ENCODE results near the gene SMOC1. TPM values are rescaled to one million over a fixed set of nuclear protein-coding genes. Genes with fewer than 3 reads are reported as not detected.

Gene SMOC1
- total and polyA plus RNA-seq, 5 donors from 2014 or later = not detected

DNA sequence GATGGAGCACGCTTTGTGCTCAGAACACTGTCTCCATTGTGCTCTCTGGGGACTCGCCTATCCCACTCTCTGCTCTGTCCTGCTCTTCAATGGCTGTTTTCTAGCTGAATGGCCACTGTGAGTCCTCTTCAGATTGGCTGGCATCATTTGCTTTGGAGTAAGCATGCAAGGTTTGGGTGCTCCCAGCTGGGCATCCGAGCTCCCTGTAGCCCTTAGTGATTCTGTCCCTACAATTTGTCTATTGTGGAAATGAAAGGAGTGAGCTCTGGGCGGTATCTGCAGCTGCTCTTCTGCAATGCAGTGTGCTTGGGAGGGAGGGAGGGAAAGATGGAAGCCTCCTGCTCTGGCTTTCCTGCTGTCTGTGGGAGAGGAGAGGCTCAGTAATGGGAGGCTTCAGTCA, 84.8 kb downstream of the SMOC1 start:
- no peak for DNase-seq
- peaks cover 9% of the 10 kb centered on the region for H3K27me3 Mint-ChIP-seq

DNA sequence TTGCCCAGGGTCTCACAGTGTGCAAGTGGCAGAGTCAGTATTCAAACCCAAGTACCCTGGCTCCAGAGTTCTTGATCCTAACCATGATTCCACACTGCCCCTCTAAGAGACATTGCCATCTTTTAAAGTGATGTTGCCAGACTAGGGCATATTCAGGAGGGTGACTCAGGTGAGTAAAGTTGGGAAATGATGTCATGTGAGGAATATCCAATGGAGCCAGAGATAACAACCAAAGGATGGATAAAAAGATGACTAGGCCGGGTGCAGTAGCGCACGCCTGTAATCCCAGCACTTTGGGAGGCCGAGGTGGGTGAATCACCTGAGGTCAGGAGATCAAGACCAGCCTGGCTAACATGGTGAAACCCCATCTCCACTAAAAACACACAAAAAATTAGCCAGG, 85.6 kb downstream of the SMOC1 start:
- peaks cover 0 to 1% (median 0%) of the 10 kb centered on the region in 7 donors for H3K9me3 Mint-ChIP-seq
- H3K9me3 ChIP-seq (ENCODE audit: control insufficient read depth in 2 of 2, low read length in 2 of 2) = no peaks in the 10 kb centered on the region
- no peaks in the 10 kb centered on the region for H3K36me3 Mint-ChIP-seq
- no peak overlapping the region for H3K27ac Mint-ChIP-seq
- H3K27ac ChIP-seq (ENCODE audit: insufficient read depth, low read length, poor library complexity, severe bottlenecking) = no peak overlapping the region
- no peaks in the 10 kb centered on the region for H3K27me3 ChIP-seq (ENCODE audit: control insufficient read depth, insufficient read depth, low read length)
- DNase-seq = no peak
- H3K27me3 Mint-ChIP-seq = peaks cover 13% of the 10 kb centered on the region
- H3K4me1 Mint-ChIP-seq = no peaks in the 10 kb centered on the region
- no peak overlapping the region for H3K4me3 Mint-ChIP-seq
- no peak for ATAC-seq (ENCODE audit: low read depth in 2 of 2)
- no peaks in the 10 kb centered on the region for H3K36me3 ChIP-seq (ENCODE audit: control insufficient read depth, insufficient read depth, low read length)
- no peak overlapping the region for H3K4me3 ChIP-seq (ENCODE audit: low read depth, low read length)
- H3K4me1 ChIP-seq (ENCODE audit: control insufficient read depth, insufficient read depth, low read length, poor library complexity, severe bottlenecking) = no peaks in the 10 kb centered on the region

More for the DNA sequence above, 84.8 kb downstream of the SMOC1 start:
- H3K4me3 Mint-ChIP-seq = no peak overlapping the region
- no peak for ATAC-seq (ENCODE audit: low read depth in 2 of 2)
- H3K27me3 ChIP-seq (ENCODE audit: control insufficient read depth, insufficient read depth, low read length) = no peaks in the 10 kb centered on the region
- no peaks in the 10 kb centered on the region for H3K36me3 ChIP-seq (ENCODE audit: control insufficient read depth, insufficient read depth, low read length)
- H3K27ac ChIP-seq (ENCODE audit: insufficient read depth, low read length, poor library complexity, severe bottlenecking) = no peak overlapping the region
- no peaks in the 10 kb centered on the region for H3K4me1 Mint-ChIP-seq
- no peaks in the 10 kb centered on the region for H3K36me3 Mint-ChIP-seq
- peaks cover 0 to 1% (median 0%) of the 10 kb centered on the region in 7 donors for H3K9me3 Mint-ChIP-seq
- H3K4me3 ChIP-seq (ENCODE audit: low read depth, low read length) = no peak overlapping the region
- H3K4me1 ChIP-seq (ENCODE audit: control insufficient read depth, insufficient read depth, low read length, poor library complexity, severe bottlenecking) = no peaks in the 10 kb centered on the region
- no peak overlapping the region for H3K27ac Mint-ChIP-seq
- no peaks in the 10 kb centered on the region for H3K9me3 ChIP-seq (ENCODE audit: control insufficient read depth in 2 of 2, low read length in 2 of 2)

DNA sequence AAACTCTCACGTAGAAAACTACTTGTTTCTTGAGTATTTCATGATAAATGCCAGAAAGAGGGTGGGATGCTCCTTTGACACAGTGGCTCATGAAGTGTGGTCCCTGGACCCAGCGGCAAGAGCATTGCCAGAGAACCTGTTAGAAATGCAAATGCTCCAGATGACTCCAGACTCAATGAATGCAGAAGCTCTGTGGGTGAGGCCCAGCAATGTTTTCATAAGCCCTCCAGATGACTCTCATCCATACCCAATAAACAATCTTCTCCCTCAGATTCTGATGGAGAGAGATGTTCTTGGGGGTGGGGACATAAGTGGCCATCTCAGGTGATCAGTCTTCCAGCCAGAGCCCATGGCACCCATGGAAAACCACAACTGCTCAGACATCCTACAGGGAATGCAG, 88.9 kb downstream of the SMOC1 start:
- H3K27ac Mint-ChIP-seq = no peak overlapping the region
- no peaks in the 10 kb centered on the region for H3K4me1 Mint-ChIP-seq
- no peak for DNase-seq
- Histone ChIP-seq H3K9me3 (ENCODE audit: control insufficient read depth in 2 of 2, low read length in 2 of 2) (no peaks in the 10 kb centered on the region), H3K27me3 (ENCODE audit: control insufficient read depth, insufficient read depth, low read length) (no peaks in the 10 kb centered on the region), H3K4me3 (ENCODE audit: low read depth, low read length) (no peak overlapping the region), H3K27ac (ENCODE audit: insufficient read depth, low read length, poor library complexity, severe bottlenecking) (no peak overlapping the region), H3K36me3 (ENCODE audit: control insufficient read depth, insufficient read depth, low read length) (no peaks in the 10 kb centered on the region), H3K4me1 (ENCODE audit: control insufficient read depth, insufficient read depth, low read length, poor library complexity, severe bottlenecking) (no peaks in the 10 kb centered on the region)
- H3K27me3 Mint-ChIP-seq = peaks cover 17% of the 10 kb centered on the region
- H3K9me3 Mint-ChIP-seq = peaks cover 0 to 1% (median 0%) of the 10 kb centered on the region in 7 donors
- H3K4me3 Mint-ChIP-seq = no peak overlapping the region
- no peak for ATAC-seq (ENCODE audit: low read depth in 2 of 2)
- H3K36me3 Mint-ChIP-seq = no peaks in the 10 kb centered on the region

DNA sequence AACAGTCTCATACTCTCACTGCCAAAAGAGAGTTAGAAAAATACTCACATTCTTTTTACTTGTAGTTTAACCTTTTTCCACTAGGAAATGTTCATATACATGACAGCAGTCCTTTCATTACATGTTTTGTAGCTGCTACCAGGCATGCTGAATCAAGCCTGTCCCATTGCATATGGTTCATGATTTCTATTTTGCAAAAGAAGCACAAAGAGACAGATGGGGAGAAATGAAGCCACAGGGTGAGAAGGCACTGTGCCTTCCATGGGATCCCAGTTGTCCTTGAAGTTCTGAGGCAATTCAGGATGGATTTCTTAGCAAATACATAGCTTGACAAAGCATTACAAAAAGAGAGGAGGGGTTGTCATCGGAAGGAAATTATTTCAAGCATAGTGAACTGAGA, 89.5 kb downstream of the SMOC1 start:
- Histone ChIP-seq H3K9me3 (ENCODE audit: control insufficient read depth in 2 of 2, low read length in 2 of 2) (no peaks in the 10 kb centered on the region), H3K27ac (ENCODE audit: insufficient read depth, low read length, poor library complexity, severe bottlenecking) (no peak overlapping the region), H3K4me3 (ENCODE audit: low read depth, low read length) (no peak overlapping the region), H3K27me3 (ENCODE audit: control insufficient read depth, insufficient read depth, low read length) (no peaks in the 10 kb centered on the region), H3K4me1 (ENCODE audit: control insufficient read depth, insufficient read depth, low read length, poor library complexity, severe bottlenecking) (no peaks in the 10 kb centered on the region), H3K36me3 (ENCODE audit: control insufficient read depth, insufficient read depth, low read length) (no peaks in the 10 kb centered on the region)
- peaks cover 0 to 1% (median 0%) of the 10 kb centered on the region in 7 donors for H3K9me3 Mint-ChIP-seq
- no peak for DNase-seq
- peaks cover 15% of the 10 kb centered on the region for H3K27me3 Mint-ChIP-seq
- no peak for ATAC-seq (ENCODE audit: low read depth in 2 of 2)
- no peaks in the 10 kb centered on the region for H3K4me1 Mint-ChIP-seq
- H3K4me3 Mint-ChIP-seq = no peak overlapping the region
- H3K27ac Mint-ChIP-seq = no peak overlapping the region
- no peaks in the 10 kb centered on the region for H3K36me3 Mint-ChIP-seq

DNA sequence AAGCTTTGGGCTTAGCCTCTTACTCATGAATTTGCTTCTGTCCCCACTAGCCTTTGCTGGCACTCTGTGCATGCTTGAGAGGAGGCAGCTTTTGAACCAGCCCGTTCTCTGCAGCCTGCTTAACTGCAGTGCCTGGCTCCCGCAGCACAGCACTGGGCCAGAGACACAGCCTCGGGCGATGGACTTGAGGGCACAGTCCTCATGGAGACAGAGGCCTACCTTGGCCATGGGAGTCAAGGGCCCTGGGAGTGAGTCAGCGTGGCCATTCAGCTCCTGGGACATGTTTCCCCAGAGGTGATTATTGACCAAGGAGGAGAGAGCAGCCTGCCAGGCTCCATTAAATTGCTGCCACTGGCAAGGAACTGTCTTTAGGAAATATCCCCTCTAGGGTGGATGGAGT, 93.5 kb downstream of the SMOC1 start:
- H3K4me3 Mint-ChIP-seq = no peak overlapping the region

DNA sequence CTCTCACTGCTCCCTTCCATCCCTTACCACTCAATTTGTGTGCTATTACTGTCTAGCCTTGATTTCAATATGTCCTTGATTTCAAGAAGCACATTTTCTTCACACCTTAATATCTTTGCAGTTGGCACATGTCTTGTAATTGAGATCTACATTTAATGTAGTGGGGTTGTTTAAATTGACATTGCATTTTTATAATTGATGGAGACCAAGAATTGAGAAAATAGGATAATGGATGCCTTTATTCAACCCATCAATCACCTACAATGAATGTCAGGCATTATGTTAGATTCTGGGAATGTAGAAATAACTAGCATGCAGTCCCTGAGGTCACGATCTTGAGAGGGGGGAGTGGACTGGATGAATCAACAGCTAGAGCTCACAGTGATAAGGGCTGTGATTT, 94.6 kb downstream of the SMOC1 start:
- no peaks in the 10 kb centered on the region for H3K9me3 Mint-ChIP-seq
- peaks cover 2% of the 10 kb centered on the region for H3K27me3 ChIP-seq (ENCODE audit: control insufficient read depth, insufficient read depth, low read length)
- H3K4me3 ChIP-seq (ENCODE audit: low read depth, low read length) = no peak overlapping the region
- peaks cover 23% of the 10 kb centered on the region for H3K27me3 Mint-ChIP-seq
- ATAC-seq (ENCODE audit: low read depth in 2 of 2) (no peak), DNase-seq (no peak)
- no peak overlapping the region for H3K4me3 Mint-ChIP-seq
- H3K9me3 ChIP-seq (ENCODE audit: control insufficient read depth in 2 of 2, low read length in 2 of 2) = no peaks in the 10 kb centered on the region
- H3K4me1 ChIP-seq (ENCODE audit: control insufficient read depth, insufficient read depth, low read length, poor library complexity, severe bottlenecking) = no peaks in the 10 kb centered on the region
- peak overlapping the region in 1 of 3 donors; percentile 24 for H3K27ac Mint-ChIP-seq
- H3K36me3 Mint-ChIP-seq = no peaks in the 10 kb centered on the region
- H3K36me3 ChIP-seq (ENCODE audit: control insufficient read depth, insufficient read depth, low read length) = no peaks in the 10 kb centered on the region
- no peak overlapping the region for H3K27ac ChIP-seq (ENCODE audit: insufficient read depth, low read length, poor library complexity, severe bottlenecking)
- no peaks in the 10 kb centered on the region for H3K4me1 Mint-ChIP-seq

More for the DNA sequence above, 93.5 kb downstream of the SMOC1 start:
- Mint-ChIP-seq H3K27ac (no peak overlapping the region), H3K27me3 (peaks cover 21% of the 10 kb centered on the region), H3K36me3 (no peaks in the 10 kb centered on the region), H3K9me3 (no peaks in the 10 kb centered on the region), H3K4me1 (no peaks in the 10 kb centered on the region)
- H3K9me3 ChIP-seq (ENCODE audit: control insufficient read depth in 2 of 2, low read length in 2 of 2) = no peaks in the 10 kb centered on the region
- H3K27me3 ChIP-seq (ENCODE audit: control insufficient read depth, insufficient read depth, low read length) = peaks cover 2% of the 10 kb centered on the region
- no peak overlapping the region for H3K27ac ChIP-seq (ENCODE audit: insufficient read depth, low read length, poor library complexity, severe bottlenecking)
- no peak for DNase-seq
- H3K4me1 ChIP-seq (ENCODE audit: control insufficient read depth, insufficient read depth, low read length, poor library complexity, severe bottlenecking) = no peaks in the 10 kb centered on the region
- H3K36me3 ChIP-seq (ENCODE audit: control insufficient read depth, insufficient read depth, low read length) = no peaks in the 10 kb centered on the region
- no peak for ATAC-seq (ENCODE audit: low read depth in 2 of 2)
- H3K4me3 ChIP-seq (ENCODE audit: low read depth, low read length) = no peak overlapping the region

DNA sequence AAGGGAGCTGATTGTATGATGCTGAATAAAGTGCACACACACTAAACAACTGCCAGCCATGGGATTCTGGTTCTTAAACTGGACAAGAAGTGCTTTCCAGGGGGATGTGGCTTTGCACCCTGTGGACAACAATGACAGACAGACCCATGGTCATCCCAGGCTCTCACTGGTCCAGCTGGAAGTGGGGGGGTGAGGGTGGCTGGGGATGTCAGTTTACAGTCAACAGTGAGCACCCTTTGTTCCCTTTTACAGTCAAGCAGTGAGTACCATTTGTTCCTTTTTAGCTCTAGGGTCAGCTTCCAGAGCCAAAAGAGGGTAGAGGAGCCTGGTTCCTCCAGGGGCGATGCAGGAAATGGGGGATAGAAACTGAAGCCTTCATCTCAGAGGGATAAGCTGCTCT, 100.7 kb downstream of the SMOC1 start:
- Histone ChIP-seq H3K27ac (ENCODE audit: insufficient read depth, low read length, poor library complexity, severe bottlenecking) (no peak overlapping the region), H3K9me3 (ENCODE audit: control insufficient read depth in 2 of 2, low read length in 2 of 2) (no peaks in the 10 kb centered on the region), H3K4me3 (ENCODE audit: low read depth, low read length) (no peak overlapping the region), H3K4me1 (ENCODE audit: control insufficient read depth, insufficient read depth, low read length, poor library complexity, severe bottlenecking) (no peaks in the 10 kb centered on the region), H3K27me3 (ENCODE audit: control insufficient read depth, insufficient read depth, low read length) (peaks cover 5% of the 10 kb centered on the region), H3K36me3 (ENCODE audit: control insufficient read depth, insufficient read depth, low read length) (no peaks in the 10 kb centered on the region)
- ATAC-seq (ENCODE audit: low read depth in 2 of 2) = no peak
- Mint-ChIP-seq H3K27ac (no peak overlapping the region), H3K4me3 (no peak overlapping the region), H3K4me1 (no peaks in the 10 kb centered on the region), H3K9me3 (peaks cover 0 to 6% (median 0%) of the 10 kb centered on the region in 7 donors), H3K36me3 (no peaks in the 10 kb centered on the region), H3K27me3 (peaks cover 5% of the 10 kb centered on the region)
- DNase-seq = no peak

DNA sequence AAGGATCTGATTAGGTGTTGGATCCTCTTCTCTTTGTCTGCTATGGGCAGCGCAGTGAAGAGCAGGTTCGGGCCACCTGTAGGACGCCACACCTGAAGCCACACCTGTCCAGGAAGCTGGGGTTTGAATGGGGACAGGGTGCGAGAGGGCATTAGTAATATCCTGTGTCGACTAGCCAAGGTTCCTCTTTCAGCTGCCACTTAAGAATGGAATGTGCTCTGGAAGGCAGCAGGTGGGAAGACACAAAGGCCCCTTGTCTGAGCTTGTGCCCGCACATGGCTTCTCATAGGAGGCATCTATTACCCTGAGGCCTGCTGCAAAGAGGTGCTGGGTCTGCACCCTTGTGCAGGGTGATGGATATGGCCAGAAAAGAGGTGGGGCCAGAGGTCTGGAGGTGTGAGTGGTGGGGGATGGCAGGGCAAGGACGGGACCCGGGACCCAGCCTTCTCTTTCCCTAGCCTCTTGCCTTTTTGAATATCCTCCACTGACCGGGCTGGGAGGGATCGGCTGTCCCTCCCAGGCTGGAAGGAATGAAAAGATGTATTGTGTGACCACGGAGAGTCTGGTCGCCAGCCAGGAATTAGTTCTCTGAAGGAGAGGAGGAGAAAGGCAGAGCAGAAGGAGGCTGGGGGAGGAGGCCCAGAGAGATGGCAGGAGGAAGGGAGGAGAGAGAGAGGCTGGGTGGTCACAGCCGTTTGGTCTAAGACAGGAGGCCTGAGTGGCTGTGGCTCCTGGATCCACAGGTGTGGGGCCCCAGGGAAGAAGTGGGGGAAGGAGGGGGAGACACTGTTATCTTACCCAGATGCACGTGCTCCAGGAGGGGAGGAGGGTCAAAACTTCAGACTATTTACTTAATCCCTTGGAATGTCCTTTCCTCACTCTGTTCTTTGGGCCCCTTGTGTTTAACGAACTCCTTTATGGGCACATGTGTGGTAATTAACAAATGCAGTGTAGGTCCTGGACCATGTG, 101.5 kb downstream of the SMOC1 start:
- ATAC-seq (ENCODE audit: low read depth in 2 of 2) (no peak), DNase-seq (no peak)
- H3K27ac Mint-ChIP-seq = no peak overlapping the region
- Histone ChIP-seq H3K4me3 (ENCODE audit: low read depth, low read length) (no peak overlapping the region), H3K36me3 (ENCODE audit: control insufficient read depth, insufficient read depth, low read length) (no peaks in the 10 kb centered on the region), H3K27me3 (ENCODE audit: control insufficient read depth, insufficient read depth, low read length) (peaks cover 5% of the 10 kb centered on the region), H3K9me3 (ENCODE audit: control insufficient read depth in 2 of 2, low read length in 2 of 2) (no peaks in the 10 kb centered on the region), H3K27ac (ENCODE audit: insufficient read depth, low read length, poor library complexity, severe bottlenecking) (no peak overlapping the region), H3K4me1 (ENCODE audit: control insufficient read depth, insufficient read depth, low read length, poor library complexity, severe bottlenecking) (no peaks in the 10 kb centered on the region)
- peaks cover 0 to 7% (median 0%) of the 10 kb centered on the region in 7 donors for H3K9me3 Mint-ChIP-seq
- no peak overlapping the region for H3K4me3 Mint-ChIP-seq
- H3K4me1 Mint-ChIP-seq = no peaks in the 10 kb centered on the region
- H3K27me3 Mint-ChIP-seq = peaks cover 9% of the 10 kb centered on the region
- no peaks in the 10 kb centered on the region for H3K36me3 Mint-ChIP-seq
